HG03280 (cell line): ENCODE results near the gene XYLB.

ENCODE experiments used
- ATAC-seq: cut with Tn5 transposase; IDR thresholded peaks from one replicate; pipeline ENCODE4 v1.9.1; 2021; ENCODE audit warnings: mild to moderate bottlenecking, moderate library complexity; ENCODE audit not compliant: unreplicated experiment

XYLB gene

GRCh38 chr3:38361496-38361895, 14.9 kb downstream of the XYLB start:
- ATAC-seq, result no peak

- no peak for ATAC-seq
Measured at GRCh38 chr3:38362825-38363224, 16.2 kb downstream of the XYLB start.

GRCh38 chr3:38364721-38365400, 18.3 kb downstream of the XYLB start:
- no peak for ATAC-seq

GRCh38 chr3:38365469-38366062, 19.0 kb downstream of the XYLB start:
- ATAC-seq, result no peak

- no peak for ATAC-seq
Measured at GRCh38 chr3:38366082-38366481, 19.5 kb downstream of the XYLB start.

GRCh38 chr3:38367779-38368178, 21.2 kb downstream of the XYLB start:
- no peak for ATAC-seq

GRCh38 chr3:38368238-38368637, 21.7 kb downstream of the XYLB start:
- no peak for ATAC-seq

GRCh38 chr3:38369186-38369585, 22.6 kb downstream of the XYLB start:
- ATAC-seq, result no peak

- no peak for ATAC-seq
Measured at GRCh38 chr3:38370149-38370548, 23.6 kb downstream of the XYLB start.

GRCh38 chr3:38370861-38371260, 24.3 kb downstream of the XYLB start:
- ATAC-seq, result no peak

- ATAC-seq, result no peak
Measured at GRCh38 chr3:38371541-38372213, 25.1 kb downstream of the XYLB start.

- no peak for ATAC-seq
Measured at GRCh38 chr3:38372214-38372601, 25.6 kb downstream of the XYLB start.

GRCh38 chr3:38374221-38374620, 27.6 kb downstream of the XYLB start:
- ATAC-seq, result no peak

GRCh38 chr3:38375072-38375471, 28.5 kb downstream of the XYLB start:
- no peak for ATAC-seq

GRCh38 chr3:38375488-38376097, 29.0 kb downstream of the XYLB start:
- ATAC-seq, result no peak

GRCh38 chr3:38376098-38376816, 29.7 kb downstream of the XYLB start:
- no peak for ATAC-seq

- ATAC-seq, result no peak
Measured at GRCh38 chr3:38379201-38379770, 32.7 kb downstream of the XYLB start.

GRCh38 chr3:38382506-38383080, 36.0 kb downstream of the XYLB start:
- no peak for ATAC-seq

GRCh38 chr3:38383156-38383875, 36.7 kb downstream of the XYLB start:
- no peak for ATAC-seq
